Heart left ventricle (tissue), 16 donors: ENCODE data around the gene PROSER3. TPM values are rescaled to one million over a fixed set of nuclear protein-coding genes. Genes with fewer than 3 reads are reported as not detected.

ENCODE experiments used
- ATAC-seq, 4 donors: fragments of 200-7000 bp; cut with Tn5 transposase; one replicate each; pipeline ENCODE4 v1.9.1; 2020 to 2022; ENCODE audit warnings: moderate library complexity in 4 of 4, mild to moderate bottlenecking in 3 of 4, moderate number of reproducible peaks in 1 of 4
- DNase-seq, 5 donors: peaks; one replicate each; pipeline ENCODE4 v3.0.0-alpha.2; 2020
- H3K27ac ChIP-seq, 12 donors: fragments of 200-600 bp; sonication (generic) in 4 of 12; one replicate each; pipeline versions ENCODE4 v1.5.0 to v1.8.0; 2016 to 2022; ENCODE audit warnings: mild to moderate bottlenecking in 2 of 12
- H3K27me3 ChIP-seq, 9 donors: fragments of 200-600 bp; sonication (generic) in 2 of 9; one replicate each; pipeline versions ENCODE4 v1.5.1 to v1.8.0; 2016 to 2022; ENCODE audit warnings: mild to moderate bottlenecking in 3 of 9
- H3K36me3 ChIP-seq, 9 donors: fragments of 200-600 bp; sonication (generic) in 2 of 9; one replicate each; pipeline versions ENCODE4 v1.5.0 to v1.8.0; 2018 to 2022; ENCODE audit warnings: mild to moderate bottlenecking in 2 of 9
- H3K4me1 ChIP-seq, 12 donors: fragments of 200-600 bp; sonication (generic) in 4 of 12; one replicate each; pipeline versions ENCODE4 v1.5.0 to v1.8.0; 2016 to 2022; ENCODE audit warnings: mild to moderate bottlenecking in 3 of 12
- H3K4me3 ChIP-seq, 12 donors: fragments of 200-600 bp; sonication (generic) in 4 of 12; one replicate each; pipeline versions ENCODE4 v1.5.0 to v1.8.0; 2017 to 2022; ENCODE audit warnings: mild to moderate bottlenecking in 9 of 12, moderate library complexity in 4 of 12
- H3K9me3 ChIP-seq, 12 donors: fragments of 200-600 bp; sonication (generic) in 4 of 12; one replicate each; pipeline versions ENCODE4 v1.5.0 to v1.8.0; 2016 to 2022; ENCODE audit warnings: mild to moderate bottlenecking in 1 of 12
- POLR2A ChIP-seq, 2 donors: fragments of 450-650 bp; IDR thresholded peaks; one replicate each; pipeline ENCODE4 v1.6.1; 2017; ENCODE audit warnings: antibody characterized with exemption in 2 of 2, mild to moderate bottlenecking in 2 of 2, moderate library complexity in 2 of 2
- WGBS, 4 donors: extraction: QIAGEN DNeasy Blood & Tissue Kit in 2 of 4; methylation state at CpG; one replicate each; pipeline versions ENCODE4 v1.1.5 to v1.1.7; 2013 to 2018; 5-methylcytosine and 5-hydroxymethylcytosine counted together
- intact Hi-C, 10 donors: fragments of 100-400 bp; cut with DNase I; formaldehyde crosslinking; loops; one replicate each; pipeline versions ENCODE4 v1.11.1 to v1.14.2; 2022
- polyA plus RNA-seq, 2 donors: library from polyadenylated mRNA; stranded (reverse); fragments of 200-250 nt; gene quantifications; one replicate each; pipeline ENCODE4 v1.2.3, GENCODE V29; 2013
- total RNA-seq, 9 donors: library from RNA; depleted of rRNA in 2 of 9; stranded (reverse); fragments of >200 nt in 2 of 9; fragmentation: NEBNext Ultra II Directional in 3 of 9; extraction: Animal tissue kit (Norgen Biotek cat#: 25700) in 3 of 9; gene quantifications; one replicate each; pipeline versions ENCODE4 v1.1.0 to v1.2.4, GENCODE V29; 2016 to 2023
- TF ChIP-seq, protein P1 (sequence below), 12 donors: fragments of 200-600 bp; sonication (generic) in 4 of 12; IDR thresholded peaks; one replicate each; pipeline versions ENCODE4 v1.5.0 to v1.8.0; 2018 to 2022; ENCODE audit warnings: antibody characterized with exemption in 12 of 12, mild to moderate bottlenecking in 5 of 12
- donor health status: ischemic (EF 13 %, LVEDD 7.1; RV severe dilation, severe dysfunction).
- donor health status: healthy with polysubstance abuse.
- donor health status: DM: no; HTN: yes; CAD: no.
- donor health status: DM: no; HTN: no; CAD: no.
- donor health status: ischemic (EF 25% LVEDD 6.9; RV normal size, moderate dysfunction).
- donor health status: ischemic (EF 25% LVEDD 5.7; RV mildly dilated, moderate dysfunction).
- donor health status: healthy.
- donor health status: DM: yes; HTN: yes; CAD: no.
- donor health status: ischemic (EF 35%, LVEDD 5.7; RV mildly dilated, moderate dysfunction).
- donor health status: nonischemic (EF 11% LVEDD 7.7; RV severe dilation, severe dysfunction).
- donor health status: DM: yes; HTN: yes; CAD: no.
- donor health status: PGD.
- donor health status: ischemic (EF 29% LVEDD 5.4; RV normal size, mild dysfunction).
- donor health status: nonischemic (EF 23%, LVEDD 6.1; RV moderate dilation, normal function).

PROSER3 gene
- total and polyA plus RNA-seq, 11 donors = 1.9 to 19.7 (median 9.7) TPM

DNA sequence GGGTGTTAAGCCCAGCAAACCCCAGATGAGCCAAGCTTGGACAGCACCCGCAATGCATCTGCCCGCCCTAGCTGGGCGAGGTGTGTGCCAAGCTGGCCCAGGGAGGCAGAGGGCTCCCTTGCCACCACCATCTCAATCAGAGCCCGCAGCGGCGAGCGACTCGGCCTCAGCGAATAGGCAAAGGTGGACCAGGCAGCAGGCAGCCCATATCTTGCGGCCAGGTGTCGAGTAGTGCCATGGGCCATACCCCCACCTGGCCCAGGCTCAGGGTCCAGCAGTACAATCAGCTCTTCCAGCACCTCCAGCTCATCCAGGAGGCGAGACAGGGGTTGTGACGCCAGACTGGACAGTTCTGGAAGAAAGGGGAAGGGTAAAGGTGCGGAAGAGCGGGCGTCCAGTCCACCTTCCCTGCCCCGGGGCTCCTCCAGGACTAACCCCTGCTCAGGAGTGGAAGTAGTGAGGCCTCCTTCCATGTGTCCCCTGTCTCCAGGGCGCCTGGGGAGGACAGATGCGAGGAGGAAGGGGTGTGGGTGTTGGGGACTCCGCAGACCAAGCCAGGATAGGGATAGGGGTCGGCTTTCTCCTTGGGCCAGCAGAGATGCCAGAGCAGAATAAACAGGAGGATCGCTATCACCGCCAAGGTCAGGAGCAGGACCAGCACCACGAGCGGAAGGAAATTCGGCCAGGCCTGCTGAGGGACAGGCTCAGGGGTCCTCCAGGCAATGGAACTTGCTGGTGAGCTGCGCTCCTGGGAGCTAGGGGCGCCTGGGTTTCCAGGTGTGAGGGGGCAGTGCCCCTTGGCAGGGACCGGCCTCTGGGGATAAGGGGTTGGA, 18.5 kb upstream of the PROSER3 start:
- ATAC-seq = no peak
- Histone ChIP-seq H3K4me1 (peaks cover 5 to 50% (median 21%) of the 10 kb centered on the region in 12 donors), H3K9me3 (no peaks in the 10 kb centered on the region), H3K36me3 (peaks cover 0 to 56% (median 50%) of the 10 kb centered on the region in 9 donors), H3K27me3 (no peaks in the 10 kb centered on the region), H3K27ac (peak overlapping the region in 5 of 12 donors; percentile 64 to 89 (median 78)), H3K4me3 (peak overlapping the region in 11 of 12 donors; percentile 42 to 80 (median 65))
- DNase-seq = no peak
- intact Hi-C loops = loop anchor here in 4 of 10 donors (1.0 to 10.0 kb wide), 4 partner anchors 18 to 315 kb away; partner anchors contain the start of genes LRFN3 (in 2 of the 4), HSPB6 (in 1 of the 4), THAP8 (in 1 of the 4) and WDR62 (in 1 of the 4)
- 71 to 80% (median 73%) methylated on average over 28 to 29 of the region's 29 CpGs for WGBS, 4 donors
- TF ChIP-seq POLR2A (IDR thresholded peaks at IDR 0.05) = no peak
- TF ChIP-seq, protein P1, sequence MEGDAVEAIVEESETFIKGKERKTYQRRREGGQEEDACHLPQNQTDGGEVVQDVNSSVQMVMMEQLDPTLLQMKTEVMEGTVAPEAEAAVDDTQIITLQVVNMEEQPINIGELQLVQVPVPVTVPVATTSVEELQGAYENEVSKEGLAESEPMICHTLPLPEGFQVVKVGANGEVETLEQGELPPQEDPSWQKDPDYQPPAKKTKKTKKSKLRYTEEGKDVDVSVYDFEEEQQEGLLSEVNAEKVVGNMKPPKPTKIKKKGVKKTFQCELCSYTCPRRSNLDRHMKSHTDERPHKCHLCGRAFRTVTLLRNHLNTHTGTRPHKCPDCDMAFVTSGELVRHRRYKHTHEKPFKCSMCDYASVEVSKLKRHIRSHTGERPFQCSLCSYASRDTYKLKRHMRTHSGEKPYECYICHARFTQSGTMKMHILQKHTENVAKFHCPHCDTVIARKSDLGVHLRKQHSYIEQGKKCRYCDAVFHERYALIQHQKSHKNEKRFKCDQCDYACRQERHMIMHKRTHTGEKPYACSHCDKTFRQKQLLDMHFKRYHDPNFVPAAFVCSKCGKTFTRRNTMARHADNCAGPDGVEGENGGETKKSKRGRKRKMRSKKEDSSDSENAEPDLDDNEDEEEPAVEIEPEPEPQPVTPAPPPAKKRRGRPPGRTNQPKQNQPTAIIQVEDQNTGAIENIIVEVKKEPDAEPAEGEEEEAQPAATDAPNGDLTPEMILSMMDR (IDR thresholded peaks at IDR 0.05) = no peak

DNA sequence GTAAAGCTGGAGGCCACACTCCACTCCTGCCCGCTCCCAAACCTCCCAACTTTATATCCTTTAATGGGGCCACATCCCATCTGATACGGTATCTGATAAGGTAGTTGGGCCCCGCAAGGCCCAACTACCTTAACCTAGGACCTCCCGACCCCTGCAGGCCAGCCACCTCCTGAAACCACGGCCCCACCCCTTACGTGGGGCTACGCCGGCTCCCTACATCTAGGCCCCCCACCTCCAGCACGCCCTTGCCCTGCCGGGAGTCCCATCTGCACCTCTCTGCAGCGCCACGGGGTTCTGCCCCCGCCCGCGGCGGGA, 17.9 kb upstream of the PROSER3 start:
- no peaks in the 10 kb centered on the region for H3K27me3 ChIP-seq
- peaks cover 7 to 52% (median 23%) of the 10 kb centered on the region in 12 donors for H3K4me1 ChIP-seq
- peak overlapping the region in 11 of 12 donors; percentile 38 to 89 (median 64) for H3K27ac ChIP-seq
- 1 to 4% (median 3%) methylated on average over 16 of the region's 16 CpGs for WGBS, 4 donors
- peaks cover 0 to 50% (median 45%) of the 10 kb centered on the region in 9 donors for H3K36me3 ChIP-seq
- intact Hi-C loops = loop anchor here in 4 of 10 donors (1.0 to 10.0 kb wide), 4 partner anchors 17 to 315 kb away; partner anchors contain the start of genes LRFN3 (in 2 of the 4), HSPB6 (in 1 of the 4), THAP8 (in 1 of the 4) and WDR62 (in 1 of the 4)
- ATAC-seq (no peak), DNase-seq (no peak)
- no peak for TF ChIP-seq POLR2A (IDR thresholded peaks at IDR 0.05)
- TF ChIP-seq, protein P1 (IDR thresholded peaks at IDR 0.05) = peak in 1 of 12 donors; percentile 3
- H3K9me3 ChIP-seq = no peaks in the 10 kb centered on the region
- H3K4me3 ChIP-seq = peak overlapping the region; percentile 20 to 80 (median 64)

GRCh38 chr19:35740423-35741202, 17.4 kb upstream of the PROSER3 start:
- Histone ChIP-seq H3K36me3 (peaks cover 0 to 45% (median 40%) of the 10 kb centered on the region in 9 donors), H3K27me3 (no peaks in the 10 kb centered on the region), H3K27ac (peak overlapping the region in 11 of 12 donors; percentile 60 to 95 (median 74)), H3K4me1 (peaks cover 7 to 52% (median 23%) of the 10 kb centered on the region in 12 donors), H3K4me3 (peak overlapping the region; percentile 20 to 80 (median 64)), H3K9me3 (no peaks in the 10 kb centered on the region)
- intact Hi-C loops = loop anchor here in 4 of 10 donors (1.0 to 10.0 kb wide), 4 partner anchors 17 to 314 kb away; partner anchors contain the start of genes LRFN3 (in 2 of the 4), HSPB6 (in 1 of the 4), THAP8 (in 1 of the 4) and WDR62 (in 1 of the 4)
- DNase-seq (peak; percentile 97 to 99 (median 99)), ATAC-seq (peak; percentile 83 to 89 (median 86))
- TF ChIP-seq, protein P1 (IDR thresholded peaks at IDR 0.05) = peak in 3 of 12 donors; percentile 10 to 31 (median 24)
- peak in 1 of 2 donors; percentile 33 for TF ChIP-seq POLR2A (IDR thresholded peaks at IDR 0.05)
- 0 to 1% (median 0%) methylated on average over 51 to 63 of the region's 63 CpGs for WGBS, 4 donors
